HepG2 (cell line): ENCODE data around the gene KRCC1. TPM values are rescaled to one million over a fixed set of nuclear protein-coding genes. Genes with fewer than 3 reads are reported as not detected.
A peak's percentile ranks its signal among the peaks of the same experiment; 100 is the strongest.

Experiments used
- ATF6 ChIP-seq: sonication (generic); formaldehyde crosslinking; conservative IDR thresholded peaks from 2 replicates; pipeline ENCODE4 v1.4.0; 2020; ENCODE audit warnings: missing genetic modification reagents
- BRF2 ChIP-seq: sonication (generic); formaldehyde crosslinking; IDR thresholded peaks from 2 replicates; pipeline ENCODE4 v1.8.1; 2022; ENCODE audit warnings: mild to moderate bottlenecking, missing genetic modification reagents
- DMTF1 ChIP-seq: sonication (generic); formaldehyde crosslinking; IDR thresholded peaks from 2 replicates; pipeline ENCODE4 v1.4.0; 2020; ENCODE audit warnings: mild to moderate bottlenecking, missing genetic modification reagents
- E2F2 ChIP-seq: sonication (generic); formaldehyde crosslinking; IDR thresholded peaks from 2 replicates; pipeline ENCODE4 v1.4.0; 2020; ENCODE audit warnings: missing genetic modification reagents, borderline replicate concordance
- ELF4 ChIP-seq: sonication (generic); formaldehyde crosslinking; IDR thresholded peaks from 2 replicates; pipeline ENCODE4 v1.5.0; 2020; ENCODE audit warnings: missing genetic modification reagents, mild to moderate bottlenecking, moderate library complexity, borderline replicate concordance
- ERF ChIP-seq: IDR thresholded peaks from 2 replicates; pipeline ENCODE4 v1.6.1; 2018; ENCODE audit warnings: missing biosample characterization, missing genetic modification reagents
- GZF1 ChIP-seq: sonication (generic); formaldehyde crosslinking; IDR thresholded peaks from 2 replicates; pipeline ENCODE4 v1.5.1; 2020; ENCODE audit warnings: mild to moderate bottlenecking, missing genetic modification reagents
- HDAC6 ChIP-seq: fragments of 200-600 bp; sonication (generic); IDR thresholded peaks from 2 replicates; pipeline ENCODE4 v1.7.0; 2017; ENCODE audit warnings: mild to moderate bottlenecking, antibody characterized with exemption, low read length, low read depth
- HOXD1 ChIP-seq: sonication (generic); formaldehyde crosslinking; IDR thresholded peaks from 2 replicates; pipeline ENCODE4 v1.5.0; 2020; ENCODE audit warnings: missing genetic modification reagents
- IRF2 ChIP-seq: IDR thresholded peaks from 2 replicates; pipeline ENCODE4 v1.6.1; 2018; ENCODE audit warnings: missing genetic modification reagents, missing compliant biosample characterization
- MED13 ChIP-seq: sonication (generic); formaldehyde crosslinking; IDR thresholded peaks from 2 replicates; pipeline ENCODE4 v1.5.0; 2020; ENCODE audit warnings: missing genetic modification reagents
- MXD1 ChIP-seq: sonication (generic); formaldehyde crosslinking; IDR thresholded peaks from 2 replicates; pipeline ENCODE4 v1.4.0; 2020; ENCODE audit warnings: mild to moderate bottlenecking, missing genetic modification reagents
- NCOA1 ChIP-seq: sonication (generic); formaldehyde crosslinking; IDR thresholded peaks from 2 replicates; pipeline ENCODE4 v1.9.0; 2021; ENCODE audit warnings: missing genetic modification reagents
- POGZ ChIP-seq: sonication (generic); formaldehyde crosslinking; IDR thresholded peaks from 2 replicates; pipeline ENCODE4 v1.4.0; 2020; ENCODE audit warnings: mild to moderate bottlenecking, missing genetic modification reagents
- TP53 ChIP-seq: sonication (generic); formaldehyde crosslinking; conservative IDR thresholded peaks from 2 replicates; pipeline ENCODE4 v1.4.0; 2020; ENCODE audit warnings: missing genetic modification reagents
- TRIM24 ChIP-seq: sonication (generic); formaldehyde crosslinking; IDR thresholded peaks from 2 replicates; pipeline ENCODE4 v1.8.0; 2022; ENCODE audit warnings: mild to moderate bottlenecking, missing genetic modification reagents
- ZNF121 ChIP-seq: sonication (generic); formaldehyde crosslinking; IDR thresholded peaks from 2 replicates; pipeline ENCODE4 v1.5.0; 2020; ENCODE audit warnings: mild to moderate bottlenecking, missing genetic modification reagents
- ZNF234 ChIP-seq: sonication (generic); formaldehyde crosslinking; conservative IDR thresholded peaks from 2 replicates; pipeline ENCODE4 v1.5.1; 2020; ENCODE audit warnings: mild to moderate bottlenecking, missing genetic modification reagents
- ZNF292 ChIP-seq: sonication (generic); formaldehyde crosslinking; IDR thresholded peaks from 2 replicates; pipeline ENCODE4 v1.8.1; 2022; ENCODE audit warnings: mild to moderate bottlenecking, low read depth, missing genetic modification reagents, borderline replicate concordance
- ZNF549 ChIP-seq: sonication (generic); formaldehyde crosslinking; IDR thresholded peaks from 2 replicates; pipeline ENCODE4 v1.5.0; 2020; ENCODE audit warnings: missing genetic modification reagents
- ZNF570 ChIP-seq: sonication (generic); formaldehyde crosslinking; IDR thresholded peaks from 2 replicates; pipeline ENCODE4 v1.4.0; 2020; ENCODE audit warnings: mild to moderate bottlenecking, missing genetic modification reagents, borderline replicate concordance
- ZNF709 ChIP-seq: sonication (generic); formaldehyde crosslinking; IDR thresholded peaks from 2 replicates; pipeline ENCODE4 v1.5.0; 2020; ENCODE audit warnings: mild to moderate bottlenecking, missing genetic modification reagents
- ZNF775 ChIP-seq: sonication (generic); formaldehyde crosslinking; IDR thresholded peaks from 2 replicates; pipeline ENCODE4 v1.4.0; 2020; ENCODE audit warnings: missing genetic modification reagents, mild to moderate bottlenecking, moderate library complexity, borderline replicate concordance
- ZNF788 ChIP-seq: sonication (generic); formaldehyde crosslinking; IDR thresholded peaks from 2 replicates; pipeline ENCODE4 v1.5.0; 2020; ENCODE audit warnings: mild to moderate bottlenecking, missing genetic modification reagents, borderline replicate concordance
- ZNF879 ChIP-seq: sonication (generic); formaldehyde crosslinking; IDR thresholded peaks from 2 replicates; pipeline ENCODE4 v1.8.1; 2023; ENCODE audit warnings: missing genetic modification reagents
- polyA plus RNA-seq, 8 experiments: library from polyadenylated mRNA; depleted of rRNA in 3 of 8; stranded (reverse) in 7 of 8; unstranded in 1 of 8; fragments of >200 nt; fragmentation: Illumina TruSeq in 4 of 8; extraction: Trizol in 4 of 8; gene quantifications; 2 replicates each; pipeline versions ENCODE4 v1.2.1 to v1.2.3, GENCODE V29; 2011 to 2016; ENCODE audit warnings: low read depth in 4 of 8, missing spikeins in 1 of 8, mixed read lengths in 1 of 8; ENCODE audit not compliant: insufficient read depth in 1 of 8
- total RNA-seq, 5 experiments: library from RNA; depleted of rRNA; stranded (reverse); fragments of >200 nt; fragmentation: Illumina TruSeq; extraction: Trizol; gene quantifications; 2 replicates each; pipeline ENCODE4 v1.2.3, GENCODE V29; 2016; ENCODE audit warnings: low read depth in 1 of 5

The KRCC1 gene
- total and polyA plus RNA-seq, 2 of the 13 experiments (the other 11 are each of a cell fraction or from before 2014, with no cell fraction given) = 6.5 to 7.7 TPM

- TF ChIP-seq E2F2 (0 out of 2 replicates have a peak, but pooled peaks have one; percentile 42), ZNF292 (CRISPR knock-in tag) (no peak), ERF (CRISPR knock-in tag) (no peak), TRIM24 (CRISPR knock-in tag) (no peak), ZNF709 (CRISPR knock-in tag) (no peak), ZNF879 (CRISPR knock-in tag) (no peak), MXD1 (no peak), NCOA1 (no peak), ELF4 (no peak), GZF1 (no peak), IRF2 (CRISPR knock-in tag) (no peak), BRF2 (no peak), DMTF1 (CRISPR knock-in tag) (no peak), ZNF234 (CRISPR knock-in tag) (no peak), ZNF121 (CRISPR knock-in tag) (no peak), POGZ (CRISPR knock-in tag) (0 out of 2 replicates have a peak, but pooled peaks have one; percentile 46), ZNF570 (CRISPR knock-in tag) (no peak), TP53 (CRISPR knock-in tag) (no peak), ATF6 (CRISPR knock-in tag) (no peak), ZNF549 (no peak), ZNF775 (no peak), HDAC6 (no peak), ZNF788 (no peak), HOXD1 (CRISPR knock-in tag) (no peak), MED13 (CRISPR knock-in tag) (no peak)
These were observed 707 bp downstream of the KRCC1 start (continued) for GRCh38 chr2:88054782-88055370.
